ENCODE results near the gene PEX3. TPM values are rescaled to one million over a fixed set of nuclear protein-coding genes. Genes with fewer than 3 reads are reported as not detected.

Gene PEX3
- total and polyA plus RNA-seq, 2 donors (not counting 1 experiment from before 2014, with no cell fraction given), result 9.3 to 23.2 TPM

DNA sequence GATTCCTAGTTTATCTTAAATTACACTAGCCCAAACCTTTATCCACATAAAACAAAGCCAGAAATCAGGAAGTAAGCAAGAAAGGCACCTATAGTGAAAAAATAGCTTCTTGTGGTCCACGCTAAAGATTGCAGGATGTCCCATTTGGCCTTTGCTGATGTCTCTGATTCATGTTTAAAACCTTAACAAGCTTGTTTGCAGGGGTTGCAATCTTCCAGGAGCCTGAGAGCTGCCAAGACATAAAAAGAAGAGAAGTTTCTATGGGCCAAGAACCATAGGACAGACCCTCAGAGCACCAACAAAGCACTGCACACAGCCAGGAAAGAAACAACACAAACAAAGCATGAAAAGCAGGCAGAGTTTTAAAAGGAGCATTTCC, 49.5 kb upstream of the PEX3 start:
- no peak overlapping the region for H3K27ac Mint-ChIP-seq
- H3K4me1 ChIP-seq (ENCODE audit: control insufficient read depth in 2 of 2, insufficient read depth in 2 of 2, low read length in 2 of 2), result peaks cover 0 to 2% of the 10 kb centered on the region in 2 donors
- no peak overlapping the region for H3K27ac ChIP-seq (ENCODE audit: low read length in 2 of 2)
- no peaks in the 10 kb centered on the region for H4K20me1 ChIP-seq (ENCODE audit: control insufficient read depth, insufficient read depth, low read length, poor library complexity, severe bottlenecking)
- H3K4me3 Mint-ChIP-seq, result no peak overlapping the region
- H3K4me3 ChIP-seq (ENCODE audit: control extremely low read depth in 1 of 5, extremely low read depth in 1 of 5, insufficient read depth in 1 of 5, low read depth in 2 of 5, low read length in 4 of 5), result no peak overlapping the region
- no peaks in the 10 kb centered on the region for H3K79me2 ChIP-seq (ENCODE audit: control insufficient read depth, insufficient read depth, low read length)
- ATAC-seq (ENCODE audit: low read depth) (no peak), DNase-seq (no peak)
- no peaks in the 10 kb centered on the region for H3K9me3 ChIP-seq (ENCODE audit: control extremely low read depth in 1 of 3, control insufficient read depth in 2 of 3, insufficient read depth in 1 of 3, low read length in 2 of 3)
- ChIA-PET POLR2A (no interaction called here), CTCF (no interaction called here)
- H3K27me3 Mint-ChIP-seq, result peaks cover 5% of the 10 kb centered on the region
- TF ChIP-seq, protein P1, sequence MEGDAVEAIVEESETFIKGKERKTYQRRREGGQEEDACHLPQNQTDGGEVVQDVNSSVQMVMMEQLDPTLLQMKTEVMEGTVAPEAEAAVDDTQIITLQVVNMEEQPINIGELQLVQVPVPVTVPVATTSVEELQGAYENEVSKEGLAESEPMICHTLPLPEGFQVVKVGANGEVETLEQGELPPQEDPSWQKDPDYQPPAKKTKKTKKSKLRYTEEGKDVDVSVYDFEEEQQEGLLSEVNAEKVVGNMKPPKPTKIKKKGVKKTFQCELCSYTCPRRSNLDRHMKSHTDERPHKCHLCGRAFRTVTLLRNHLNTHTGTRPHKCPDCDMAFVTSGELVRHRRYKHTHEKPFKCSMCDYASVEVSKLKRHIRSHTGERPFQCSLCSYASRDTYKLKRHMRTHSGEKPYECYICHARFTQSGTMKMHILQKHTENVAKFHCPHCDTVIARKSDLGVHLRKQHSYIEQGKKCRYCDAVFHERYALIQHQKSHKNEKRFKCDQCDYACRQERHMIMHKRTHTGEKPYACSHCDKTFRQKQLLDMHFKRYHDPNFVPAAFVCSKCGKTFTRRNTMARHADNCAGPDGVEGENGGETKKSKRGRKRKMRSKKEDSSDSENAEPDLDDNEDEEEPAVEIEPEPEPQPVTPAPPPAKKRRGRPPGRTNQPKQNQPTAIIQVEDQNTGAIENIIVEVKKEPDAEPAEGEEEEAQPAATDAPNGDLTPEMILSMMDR (IDR thresholded peaks at IDR 0.05), result no peak
- no peak for TF ChIP-seq EZH2 (IDR thresholded peaks at IDR 0.05; ENCODE audit: borderline replicate concordance, insufficient read depth, low read depth, low read length, poor library complexity, severe bottlenecking)
- H3K36me3 ChIP-seq (replicated peaks in 1 of 2; ENCODE audit: control extremely low read depth in 1 of 2, control insufficient read depth in 1 of 2, extremely low read depth in 1 of 2, insufficient read depth in 2 of 2, low read length in 1 of 2), result no peaks in the 10 kb centered on the region
- no peak overlapping the region for H3K4me2 ChIP-seq (replicated peaks; ENCODE audit: low read depth, low read length, poor library complexity, severe bottlenecking)
- WGBS (ENCODE audit: insufficient coverage), result 33% methylated on average over 1 of the region's 1 CpG
- no peak overlapping the region for H2AFZ ChIP-seq (ENCODE audit: insufficient read depth, low read depth, low read length, poor library complexity, severe bottlenecking)
- H3K9ac ChIP-seq (ENCODE audit: low read length), result no peak overlapping the region
- H3K4me1 Mint-ChIP-seq, result peaks cover 14% of the 10 kb centered on the region
- no peaks in the 10 kb centered on the region for H3K27me3 ChIP-seq (replicated peaks in 1 of 4; ENCODE audit: control extremely low read depth in 1 of 4, control insufficient read depth in 3 of 4, insufficient read depth in 4 of 4, low read length in 3 of 4)
- no peaks in the 10 kb centered on the region for H3K9me3 Mint-ChIP-seq (ENCODE audit: insufficient read depth)
- intact Hi-C loops (cut with micrococcal nuclease), result no loop called here

DNA sequence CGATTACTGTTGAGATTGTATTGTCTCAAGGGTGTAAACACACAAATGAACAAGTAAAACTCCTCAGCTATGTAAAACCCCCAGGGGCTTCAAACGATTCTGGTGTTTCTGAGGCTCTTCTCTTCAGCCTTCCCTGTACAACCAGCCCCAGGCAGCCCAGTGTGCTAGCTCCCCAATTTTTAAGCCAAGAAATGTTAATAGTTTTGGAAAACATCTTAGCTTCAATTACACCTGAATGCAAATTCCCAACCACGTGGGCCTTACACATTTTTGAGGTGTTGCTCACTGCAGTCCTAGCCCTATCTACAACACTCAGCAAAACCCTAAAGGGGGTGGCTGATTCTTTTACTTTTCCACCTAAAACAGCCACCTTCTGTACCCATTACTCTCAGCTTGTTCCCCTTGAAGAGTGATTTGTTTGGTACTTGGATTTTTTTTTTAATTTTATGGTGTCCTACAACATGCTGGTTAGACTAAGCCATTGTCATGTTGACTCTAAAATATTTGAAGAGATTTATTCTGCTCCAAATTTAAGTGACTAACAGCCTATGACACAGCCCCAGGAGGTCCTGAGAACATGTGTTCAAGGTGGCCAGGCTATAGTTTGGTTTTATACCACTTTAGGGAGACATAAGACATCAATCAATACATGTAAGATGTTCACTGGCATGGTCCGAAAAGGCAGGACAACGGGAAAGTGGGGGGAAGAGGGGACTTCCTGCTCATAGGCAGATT, 48.8 kb upstream of the PEX3 start:
- peaks cover 5% of the 10 kb centered on the region for H3K27me3 Mint-ChIP-seq
- H3K4me1 Mint-ChIP-seq, result peaks cover 18% of the 10 kb centered on the region
- no peak overlapping the region for H3K4me3 ChIP-seq (ENCODE audit: control extremely low read depth in 1 of 5, extremely low read depth in 1 of 5, insufficient read depth in 1 of 5, low read depth in 2 of 5, low read length in 4 of 5)
- no peaks in the 10 kb centered on the region for H3K27me3 ChIP-seq (replicated peaks in 1 of 4; ENCODE audit: control extremely low read depth in 1 of 4, control insufficient read depth in 3 of 4, insufficient read depth in 4 of 4, low read length in 3 of 4)
- ChIA-PET POLR2A (no interaction called here), CTCF (no interaction called here)
- H3K79me2 ChIP-seq (ENCODE audit: control insufficient read depth, insufficient read depth, low read length), result no peaks in the 10 kb centered on the region
- H3K27ac ChIP-seq (ENCODE audit: low read length in 2 of 2), result no peak overlapping the region
- H3K4me1 ChIP-seq (ENCODE audit: control insufficient read depth in 2 of 2, insufficient read depth in 2 of 2, low read length in 2 of 2), result peaks cover 0 to 8% of the 10 kb centered on the region in 2 donors
- H3K9me3 Mint-ChIP-seq (ENCODE audit: insufficient read depth), result no peaks in the 10 kb centered on the region
- no peak overlapping the region for H3K4me2 ChIP-seq (replicated peaks; ENCODE audit: low read depth, low read length, poor library complexity, severe bottlenecking)
- H4K20me1 ChIP-seq (ENCODE audit: control insufficient read depth, insufficient read depth, low read length, poor library complexity, severe bottlenecking), result no peaks in the 10 kb centered on the region
- intact Hi-C loops (cut with micrococcal nuclease), result no loop called here
- no peaks in the 10 kb centered on the region for H3K9me3 ChIP-seq (ENCODE audit: control extremely low read depth in 1 of 3, control insufficient read depth in 2 of 3, insufficient read depth in 1 of 3, low read length in 2 of 3)
- H3K9ac ChIP-seq (ENCODE audit: low read length), result no peak overlapping the region
- H2AFZ ChIP-seq (ENCODE audit: insufficient read depth, low read depth, low read length, poor library complexity, severe bottlenecking), result no peak overlapping the region
- ATAC-seq (ENCODE audit: low read depth), result no peak
- no peak for DNase-seq
- H3K27ac Mint-ChIP-seq, result no peak overlapping the region
- TF ChIP-seq EZH2 (IDR thresholded peaks at IDR 0.05; ENCODE audit: borderline replicate concordance, insufficient read depth, low read depth, low read length, poor library complexity, severe bottlenecking), result no peak
- TF ChIP-seq, protein P1 (IDR thresholded peaks at IDR 0.05), result no peak
- no peaks in the 10 kb centered on the region for H3K36me3 ChIP-seq (replicated peaks in 1 of 2; ENCODE audit: control extremely low read depth in 1 of 2, control insufficient read depth in 1 of 2, extremely low read depth in 1 of 2, insufficient read depth in 2 of 2, low read length in 1 of 2)
- no peak overlapping the region for H3K4me3 Mint-ChIP-seq
- 75% methylated on average over 4 of the region's 5 CpGs for WGBS (ENCODE audit: insufficient coverage)
